HFF-Myc (cell line): ENCODE measurements around the gene C2orf66.

Experiments used
- DNase-seq: peaks from one replicate; pipeline ENCODE4 v3.0.0-alpha.2; 2011; ENCODE audit warnings: low read depth; ENCODE audit errors: extremely low read depth
- H3K4me3 ChIP-seq: replicated peaks from 2 replicates; pipeline ENCODE4 v1.5.1; 2011; ENCODE audit warnings: low read depth, mild to moderate bottlenecking, control low read depth, low read length
- CTCF ChIP-seq: IDR thresholded peaks from 2 replicates; pipeline ENCODE4 v1.5.1; 2012; ENCODE audit warnings: mild to moderate bottlenecking, low read depth, low read length, control low read depth; ENCODE audit errors: missing control alignments

The C2orf66 gene

GRCh38 chr2:196809260-196809659, at the start of gene C2orf66:
C2orf66 (minus strand) TSS chr2:196809355; CDS start chr2:196809336, 19 bp downstream.
- H3K4me3 ChIP-seq = no peak within 1 kb of the TSS
- DNase-seq = no peak
- no peak for TF ChIP-seq CTCF

GRCh38 chr2:196854629-196855028, 45.5 kb upstream of the C2orf66 start:
- no peak for DNase-seq
- H3K4me3 ChIP-seq = no peak overlapping the region
- TF ChIP-seq CTCF = no peak

- DNase-seq = no peak
- no peak for TF ChIP-seq CTCF
- H3K4me3 ChIP-seq = no peak overlapping the region
Measured at GRCh38 chr2:196853301-196854087, 44.3 kb upstream of the C2orf66 start.

GRCh38 chr2:196851088-196851487, 41.9 kb upstream of the C2orf66 start:
- no peak for TF ChIP-seq CTCF
- H3K4me3 ChIP-seq = no peak overlapping the region
- DNase-seq = no peak

- peak; percentile 24 for TF ChIP-seq CTCF
- DNase-seq = no peak
- no peak overlapping the region for H3K4me3 ChIP-seq
Measured at GRCh38 chr2:196849895-196850294, 40.7 kb upstream of the C2orf66 start.

- no peak for DNase-seq
- no peak overlapping the region for H3K4me3 ChIP-seq
- TF ChIP-seq CTCF = no peak
Measured at GRCh38 chr2:196846295-196846694, 37.1 kb upstream of the C2orf66 start.

GRCh38 chr2:196845371-196845770, 36.2 kb upstream of the C2orf66 start:
- H3K4me3 ChIP-seq = no peak overlapping the region
- no peak for DNase-seq
- TF ChIP-seq CTCF = no peak
